K562 (cell line): ENCODE measurements around the gene FLG.

Experiments used
- CEBPZ ChIP-seq: fragments of 150-350 bp; IDR thresholded peaks from 2 replicates; pipeline ENCODE4 v1.6.1; 2014; ENCODE audit warnings: low read depth, mild to moderate bottlenecking, low read length, borderline replicate concordance
- NFXL1 ChIP-seq: fragments of 450-650 bp; formaldehyde crosslinking; IDR thresholded peaks from 2 replicates; pipeline ENCODE4 v1.4.0; 2021; ENCODE audit warnings: mild to moderate bottlenecking
- TF ChIP-seq, protein P1 (sequence below): fragments of 450-650 bp; IDR thresholded peaks from 2 replicates; pipeline ENCODE4 v1.7.1; 2018; ENCODE audit warnings: mild to moderate bottlenecking, low read depth; ENCODE audit not compliant: partially characterized antibody

DNA sequence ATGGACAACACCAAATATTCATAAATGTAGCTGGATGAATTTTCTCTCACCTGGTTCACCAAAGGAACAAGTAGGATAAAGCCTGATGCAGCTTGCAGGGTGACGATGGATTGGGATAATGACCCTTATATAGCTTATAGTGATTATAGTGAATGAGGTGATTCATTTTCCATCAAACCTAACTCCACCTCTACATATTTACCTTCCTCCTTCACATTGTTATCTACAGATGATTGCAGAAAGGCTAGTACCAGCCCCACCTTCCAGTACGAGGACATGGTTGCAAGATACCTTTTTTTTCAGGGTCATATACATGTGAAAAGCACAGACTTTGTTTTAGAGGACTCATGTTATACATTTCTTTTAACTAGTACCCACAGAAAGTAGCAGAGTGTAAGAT, 34.9 kb upstream of the FLG start, which contains the start of gene FLG2:
- TF ChIP-seq, protein P1, sequence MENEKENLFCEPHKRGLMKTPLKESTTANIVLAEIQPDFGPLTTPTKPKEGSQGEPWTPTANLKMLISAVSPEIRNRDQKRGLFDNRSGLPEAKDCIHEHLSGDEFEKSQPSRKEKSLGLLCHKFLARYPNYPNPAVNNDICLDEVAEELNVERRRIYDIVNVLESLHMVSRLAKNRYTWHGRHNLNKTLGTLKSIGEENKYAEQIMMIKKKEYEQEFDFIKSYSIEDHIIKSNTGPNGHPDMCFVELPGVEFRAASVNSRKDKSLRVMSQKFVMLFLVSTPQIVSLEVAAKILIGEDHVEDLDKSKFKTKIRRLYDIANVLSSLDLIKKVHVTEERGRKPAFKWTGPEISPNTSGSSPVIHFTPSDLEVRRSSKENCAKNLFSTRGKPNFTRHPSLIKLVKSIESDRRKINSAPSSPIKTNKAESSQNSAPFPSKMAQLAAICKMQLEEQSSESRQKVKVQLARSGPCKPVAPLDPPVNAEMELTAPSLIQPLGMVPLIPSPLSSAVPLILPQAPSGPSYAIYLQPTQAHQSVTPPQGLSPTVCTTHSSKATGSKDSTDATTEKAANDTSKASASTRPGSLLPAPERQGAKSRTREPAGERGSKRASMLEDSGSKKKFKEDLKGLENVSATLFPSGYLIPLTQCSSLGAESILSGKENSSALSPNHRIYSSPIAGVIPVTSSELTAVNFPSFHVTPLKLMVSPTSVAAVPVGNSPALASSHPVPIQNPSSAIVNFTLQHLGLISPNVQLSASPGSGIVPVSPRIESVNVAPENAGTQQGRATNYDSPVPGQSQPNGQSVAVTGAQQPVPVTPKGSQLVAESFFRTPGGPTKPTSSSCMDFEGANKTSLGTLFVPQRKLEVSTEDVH: no peak
- TF ChIP-seq CEBPZ (no peak), NFXL1 (CRISPR knock-in tag) (no peak)
